Epithelial cell of alveolus of lung (primary cell): ENCODE measurements around the gene FBXL2. TPM values are rescaled to one million over a fixed set of nuclear protein-coding genes. Genes with fewer than 3 reads are reported as not detected.

Experiments
- total RNA-seq: library from RNA; depleted of rRNA; stranded (reverse); fragments of >200 nt; gene quantifications from 2 replicates; pipeline ENCODE4 v1.2.1, GENCODE V29; 2015

The FBXL2 gene
- total RNA-seq: 7.1 and 10.0 TPM in 2 replicates

GRCh38 chr3:33277193-33277882 is at the start of gene FBXL2:
FBXL2 (plus strand) TSS chr3:33277442; CDS start chr3:33277513, 71 bp downstream.

Other genes starting within 250 kb of the FBXL2 start
- gene GLB1, start 180.3 kb upstream of the FBXL2 start, total RNA-seq: 72.0 and 83.0 TPM in 2 replicates
- 4.1 and 9.2 TPM in 2 replicates for gene TMPPE, start 180.3 kb upstream of the FBXL2 start, total RNA-seq
- 208 and 532 TPM in 2 replicates for gene CRTAP, start 163.4 kb upstream of the FBXL2 start, total RNA-seq
- gene SUSD5, start 58.6 kb upstream of the FBXL2 start, total RNA-seq: 2.7 and 8.1 TPM in 2 replicates
- gene UBP1, start 163.0 kb downstream of the FBXL2 start, total RNA-seq: 53.5 TPM in 2 replicates